CD14-positive monocyte (primary cell): ENCODE data around the gene TTC3. TPM values are rescaled to one million over a fixed set of nuclear protein-coding genes. Genes with fewer than 3 reads are reported as not detected.

Source experiments
- DNase-seq, 3 donors: peaks; one replicate each; pipeline ENCODE4 v3.0.0-alpha.2; 2011 to 2022
- H2AFZ ChIP-seq: 2 replicates; pipeline ENCODE4 v1.6.0; 2012; ENCODE audit warnings: mild to moderate bottlenecking, low read depth, low read length, inconsistent platforms; ENCODE audit not compliant: insufficient read depth, poor library complexity, severe bottlenecking
- H3K27ac ChIP-seq, 2 donors: 1 replicate in 1 of 2; 2 replicates in 1 of 2; pipeline ENCODE4 v1.5.1; 2012 to 2013; ENCODE audit warnings: low read length in 2 of 2, control low read depth in 1 of 2, inconsistent platforms in 1 of 2, low read depth in 1 of 2, mild to moderate bottlenecking in 1 of 2
- H3K27me3 ChIP-seq, 2 donors: one replicate each; pipeline versions ENCODE4 v1.6.0 to v1.6.1; 2011 to 2013; ENCODE audit warnings: low read length in 2 of 2; ENCODE audit not compliant: control insufficient read depth in 2 of 2, insufficient read depth in 2 of 2
- H3K36me3 ChIP-seq, 2 donors: replicated peaks in 1 of 2; 1 replicate in 1 of 2; 2 replicates in 1 of 2; pipeline versions ENCODE4 v1.5.1 to v1.6.1; 2012 to 2013; ENCODE audit warnings: low read length in 2 of 2, control low read depth in 1 of 2, inconsistent platforms in 1 of 2, mild to moderate bottlenecking in 1 of 2; ENCODE audit not compliant: insufficient read depth in 2 of 2, control insufficient read depth in 1 of 2
- H3K4me1 ChIP-seq, 2 donors: 1 replicate in 1 of 2; 2 replicates in 1 of 2; pipeline versions ENCODE4 v1.5.1 to v1.6.1; 2012 to 2013; ENCODE audit warnings: low read length in 2 of 2, control low read depth in 1 of 2, inconsistent platforms in 1 of 2, mild to moderate bottlenecking in 1 of 2, moderate library complexity in 1 of 2; ENCODE audit not compliant: insufficient read depth in 2 of 2, control insufficient read depth in 1 of 2
- H3K4me2 ChIP-seq: replicated peaks from 2 replicates; pipeline ENCODE3; 2012; ENCODE audit warnings: low read length, moderate library complexity, mild to moderate bottlenecking; ENCODE audit not compliant: poor library complexity, severe bottlenecking; ENCODE audit errors: extremely low read depth
- H3K4me3 ChIP-seq, 3 experiments: fragments of 200-600 bp in 1 of 3; sonication (generic) in 1 of 3; replicated peaks in 1 of 3; 1 replicate in 2 of 3; 2 replicates in 1 of 3; pipeline ENCODE4 v1.5.1; 2011 to 2013; ENCODE audit warnings: low read length in 3 of 3, mild to moderate bottlenecking in 3 of 3, control low read depth in 2 of 3, low read depth in 2 of 3, inconsistent platforms in 1 of 3, moderate library complexity in 1 of 3
- H3K79me2 ChIP-seq: 2 replicates; pipeline ENCODE4 v1.6.0; 2012; ENCODE audit warnings: mild to moderate bottlenecking, control low read depth, inconsistent platforms, low read length, moderate library complexity; ENCODE audit not compliant: insufficient read depth
- H3K9ac ChIP-seq: 2 replicates; pipeline ENCODE4 v1.6.0; 2017; ENCODE audit warnings: low read length, mild to moderate bottlenecking; ENCODE audit not compliant: insufficient read depth, poor library complexity, severe bottlenecking
- H3K9me3 ChIP-seq, 2 donors: replicated peaks in 1 of 2; 1 replicate in 1 of 2; 2 replicates in 1 of 2; pipeline versions ENCODE4 v1.5.1 to v1.6.1; 2012 to 2013; ENCODE audit warnings: low read length in 2 of 2, control low read depth in 1 of 2; ENCODE audit not compliant: control insufficient read depth in 1 of 2, insufficient read depth in 1 of 2
- H4K20me1 ChIP-seq: 2 replicates; pipeline ENCODE4 v1.6.0; 2012; ENCODE audit warnings: mild to moderate bottlenecking, low read length, control low read depth, moderate library complexity; ENCODE audit not compliant: insufficient read depth
- H3K27ac Mint-ChIP-seq, 7 donors: one replicate each; pipeline ENCODE4 v1.8.0; 2020; ENCODE audit warnings: mild to moderate bottlenecking in 7 of 7, mixed read lengths in 7 of 7, moderate library complexity in 6 of 7, inconsistent platforms in 2 of 7
- H3K27me3 Mint-ChIP-seq, 3 donors: one replicate each; pipeline ENCODE4 v1.8.0; 2021 to 2022; ENCODE audit warnings: low read depth in 3 of 3, mild to moderate bottlenecking in 3 of 3, mixed read lengths in 3 of 3, moderate library complexity in 3 of 3, inconsistent platforms in 1 of 3
- H3K36me3 Mint-ChIP-seq, 2 donors: one replicate each; pipeline ENCODE4 v1.8.0; 2020; ENCODE audit warnings: mixed read lengths in 2 of 2, inconsistent platforms in 1 of 2, mild to moderate bottlenecking in 1 of 2
- H3K4me1 Mint-ChIP-seq: one replicate; pipeline ENCODE4 v1.8.0; 2020; ENCODE audit warnings: mild to moderate bottlenecking, mixed read lengths
- H3K4me3 Mint-ChIP-seq, 2 donors: one replicate each; pipeline ENCODE4 v1.8.0; 2020; ENCODE audit warnings: mild to moderate bottlenecking in 2 of 2, mixed read lengths in 2 of 2, moderate library complexity in 1 of 2
- H3K9me3 Mint-ChIP-seq, 7 donors: one replicate each; pipeline ENCODE4 v1.8.0; 2020 to 2022; ENCODE audit warnings: mixed read lengths in 7 of 7, mild to moderate bottlenecking in 6 of 7, moderate library complexity in 6 of 7, inconsistent platforms in 2 of 7
- CTCF ChIP-seq: fragments of 200-600 bp; IDR thresholded peaks from one replicate; pipeline ENCODE4 v1.8.0; 2022; ENCODE audit warnings: antibody characterized with exemption, mild to moderate bottlenecking
- WGBS: methylation state at CpG from one replicate; pipeline ENCODE4 v1.1.5; 2013; ENCODE audit warnings: missing lambda C conversion rate; ENCODE audit not compliant: insufficient coverage; 5-methylcytosine and 5-hydroxymethylcytosine counted together
- intact Hi-C, 2 donors: fragments of 100-400 bp; cut with micrococcal nuclease; formaldehyde crosslinking; loops; one replicate each; pipeline versions ENCODE4 v1.15.0 to v1.15.1; 2023
- polyA plus RNA-seq, 3 donors: library from polyadenylated mRNA; depleted of rRNA in 1 of 3; unstranded in 2 of 3; stranded (reverse) in 1 of 3; fragments of 300-500 nt in 2 of 3; fragments of >200 nt in 1 of 3; fragmentation: Illumina TruSeq in 2 of 3; gene quantifications; 1 replicate in 2 of 3; 2 replicates in 1 of 3; pipeline ENCODE4 v1.2.3, GENCODE V29; 2012 to 2021

TTC3 gene
- polyA plus RNA-seq, 3 donors = 9.6 to 35.4 (median 17.9) TPM

GRCh38 chr21:37153935-37154350 is 80.9 kb downstream of the TTC3 start:
- no peak overlapping the region for H2AFZ ChIP-seq

GRCh38 chr21:37155186-37155585 is 82.1 kb downstream of the TTC3 start:
- H3K4me3 Mint-ChIP-seq = no peak overlapping the region
- no peaks in the 10 kb centered on the region for H3K4me1 Mint-ChIP-seq
- H3K36me3 Mint-ChIP-seq = peaks cover 70 to 73% of the 10 kb centered on the region in 2 donors
- H3K36me3 ChIP-seq = peaks cover 42 to 77% of the 10 kb centered on the region in 2 donors
- no peak for DNase-seq
- H3K9ac ChIP-seq = no peak overlapping the region
- no peak overlapping the region for H3K27ac Mint-ChIP-seq
- WGBS = no CpG with 5 or more reads among the region's 3 CpGs
- H2AFZ ChIP-seq = no peak overlapping the region
- no peak overlapping the region for H3K27ac ChIP-seq
- no peak overlapping the region for H3K4me2 ChIP-seq
- no peak overlapping the region for H3K4me3 ChIP-seq
- no peaks in the 10 kb centered on the region for H3K4me1 ChIP-seq
- no peaks in the 10 kb centered on the region for H4K20me1 ChIP-seq
- TF ChIP-seq CTCF = no peak
- H3K9me3 ChIP-seq = no peaks in the 10 kb centered on the region
- H3K79me2 ChIP-seq = no peaks in the 10 kb centered on the region
- no peaks in the 10 kb centered on the region for H3K9me3 Mint-ChIP-seq
- H3K27me3 Mint-ChIP-seq = no peaks in the 10 kb centered on the region
- H3K27me3 ChIP-seq = no peaks in the 10 kb centered on the region
- intact Hi-C loops = no loop called here

More at GRCh38 chr21:37153935-37154350, 80.9 kb downstream of the TTC3 start:
- Histone ChIP-seq H3K79me2 (no peaks in the 10 kb centered on the region), H3K27me3 (no peaks in the 10 kb centered on the region), H3K4me3 (no peak overlapping the region), H3K36me3 (peaks cover 40 to 77% of the 10 kb centered on the region in 2 donors), H3K9ac (no peak overlapping the region), H3K4me1 (no peaks in the 10 kb centered on the region), H3K27ac (no peak overlapping the region), H3K9me3 (no peaks in the 10 kb centered on the region), H4K20me1 (no peaks in the 10 kb centered on the region), H3K4me2 (no peak overlapping the region)
- Mint-ChIP-seq H3K4me3 (no peak overlapping the region), H3K27ac (no peak overlapping the region), H3K9me3 (no peaks in the 10 kb centered on the region), H3K36me3 (peaks cover 71 to 78% of the 10 kb centered on the region in 2 donors), H3K4me1 (no peaks in the 10 kb centered on the region), H3K27me3 (no peaks in the 10 kb centered on the region)
- no peak for DNase-seq
- 91% methylated on average over 8 of the region's 9 CpGs for WGBS
- intact Hi-C loops = no loop called here
- TF ChIP-seq CTCF = no peak
